Measurements from ENCODE around the gene IFITM5.

GRCh38 chr11:250740-251299, 48.5 kb downstream of the IFITM5 start:
- TF ChIP-seq CTCF (IDR thresholded peaks at IDR 0.05; ENCODE audit: low read depth, low read length, poor library complexity, severe bottlenecking) (peak; percentile 87), EZH2phosphoT487 (IDR thresholded peaks at IDR 0.05; ENCODE audit: borderline replicate concordance, low read length) (no peak)

Data from DOHH2 (cell line).